Astrocyte (in vitro differentiated cells and primary cell): ENCODE measurements around the gene BASP1.

ENCODE experiments used
- CTCF ChIP-seq: IDR thresholded peaks from 2 replicates; pipeline ENCODE4 v1.5.1; 2011; ENCODE audit warnings: low read depth, mild to moderate bottlenecking, inconsistent platforms, low read length, moderate library complexity; ENCODE audit not compliant: insufficient read depth
- EZH2 ChIP-seq: IDR thresholded peaks from 2 replicates; pipeline ENCODE4 v1.6.1; 2012; ENCODE audit warnings: mild to moderate bottlenecking, low read length, inconsistent platforms; ENCODE audit not compliant: insufficient read depth

DNA sequence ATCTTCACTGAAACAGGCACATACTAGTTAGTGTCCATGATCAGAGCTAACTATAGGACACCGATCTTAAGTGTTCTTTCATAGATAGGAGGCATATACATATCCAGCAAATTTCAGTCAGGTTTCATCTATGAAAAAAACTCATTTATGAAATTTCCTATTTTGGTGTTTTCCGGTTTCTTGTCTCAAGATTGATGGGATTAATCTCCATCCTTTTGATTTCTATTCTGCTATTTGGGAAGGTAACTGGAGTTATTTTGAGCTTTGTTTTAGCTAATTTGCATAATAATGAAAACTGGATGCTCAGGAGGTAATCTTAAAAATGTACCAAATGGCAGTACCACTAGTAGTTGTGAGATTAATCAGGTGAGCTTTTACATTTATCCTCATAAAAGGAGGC, 62.1 kb downstream of the BASP1 start:
- TF ChIP-seq CTCF: no peak
- no peak for TF ChIP-seq EZH2
